Activated naive CD8-positive, alpha-beta T cell treated with anti-CD3 and anti-CD28 coated beads, Interleukin-2, amount 50 U/mL, for 24 hours (primary cell): ENCODE data around the gene RAD9A.
A peak's percentile ranks its signal among the peaks of the same experiment; 100 is the strongest.

Experiments
- ATAC-seq: fragments of 150-1000 bp; cut with Tn5 transposase; one replicate; pipeline ENCODE4 v1.10.0; 2021
- DNase-seq: peaks from one replicate; pipeline ENCODE4 v3.0.0; 2021
- H3K27ac Mint-ChIP-seq: one replicate; pipeline ENCODE4 v1.8.0; 2021; ENCODE audit warnings: mild to moderate bottlenecking, mixed read lengths
- H3K27me3 Mint-ChIP-seq: one replicate; pipeline ENCODE4 v1.8.0; 2021; ENCODE audit warnings: mixed read lengths
- H3K36me3 Mint-ChIP-seq: one replicate; pipeline ENCODE4 v1.8.0; 2021; ENCODE audit warnings: low read depth, mixed read lengths
- H3K4me1 Mint-ChIP-seq: one replicate; pipeline ENCODE4 v1.8.0; 2021; ENCODE audit warnings: mixed read lengths
- H3K4me3 Mint-ChIP-seq: one replicate; pipeline ENCODE4 v1.8.0; 2021; ENCODE audit warnings: mild to moderate bottlenecking, moderate library complexity, mixed read lengths
- H3K9me3 Mint-ChIP-seq: one replicate; pipeline ENCODE4 v1.8.0; 2021; ENCODE audit warnings: mixed read lengths

RAD9A gene

GRCh38 chr11:67354075-67355022 is 37.4 kb upstream of the RAD9A start:
- Mint-ChIP-seq H3K27ac (peak overlapping the region; percentile 97), H3K4me1 (peaks cover 68% of the 10 kb centered on the region), H3K36me3 (no peaks in the 10 kb centered on the region), H3K9me3 (no peaks in the 10 kb centered on the region), H3K4me3 (peak overlapping the region; percentile 96), H3K27me3 (no peaks in the 10 kb centered on the region)
- DNase-seq (peak; percentile 40), ATAC-seq (peak; percentile 37)

- Mint-ChIP-seq H3K4me1 (peaks cover 59% of the 10 kb centered on the region), H3K9me3 (no peaks in the 10 kb centered on the region)
- no peak for ATAC-seq
These were observed 36.6 kb upstream of the RAD9A start for GRCh38 chr11:67355023-67355793.

GRCh38 chr11:67355794-67356386 is 35.9 kb upstream of the RAD9A start:
- Mint-ChIP-seq H3K36me3 (no peaks in the 10 kb centered on the region), H3K27me3 (no peaks in the 10 kb centered on the region), H3K4me1 (peaks cover 58% of the 10 kb centered on the region), H3K4me3 (no peak overlapping the region), H3K27ac (peak overlapping the region; percentile 14), H3K9me3 (no peaks in the 10 kb centered on the region)
- ATAC-seq (no peak), DNase-seq (no peak)

More at GRCh38 chr11:67355023-67355793, 36.6 kb upstream of the RAD9A start:
- Mint-ChIP-seq H3K27ac (peak overlapping the region; percentile 97), H3K27me3 (no peaks in the 10 kb centered on the region), H3K36me3 (no peaks in the 10 kb centered on the region), H3K4me3 (no peak overlapping the region)
- no peak for DNase-seq

- H3K4me1 Mint-ChIP-seq: peaks cover 52% of the 10 kb centered on the region
- no peaks in the 10 kb centered on the region for H3K27me3 Mint-ChIP-seq
- H3K27ac Mint-ChIP-seq: peak overlapping the region; percentile 57
- no peaks in the 10 kb centered on the region for H3K36me3 Mint-ChIP-seq
- ATAC-seq: no peak
- DNase-seq: no peak
- no peak overlapping the region for H3K4me3 Mint-ChIP-seq
- no peaks in the 10 kb centered on the region for H3K9me3 Mint-ChIP-seq
These were observed 35.4 kb upstream of the RAD9A start for GRCh38 chr11:67356387-67356863.

- H3K27ac Mint-ChIP-seq: peak overlapping the region; percentile 57
- no peak overlapping the region for H3K4me3 Mint-ChIP-seq
- peaks cover 48% of the 10 kb centered on the region for H3K4me1 Mint-ChIP-seq
- no peaks in the 10 kb centered on the region for H3K36me3 Mint-ChIP-seq
- ATAC-seq: no peak
- peak; percentile 71 for DNase-seq
- H3K9me3 Mint-ChIP-seq: no peaks in the 10 kb centered on the region
- no peaks in the 10 kb centered on the region for H3K27me3 Mint-ChIP-seq
These were observed 34.8 kb upstream of the RAD9A start for GRCh38 chr11:67356864-67357561.

GRCh38 chr11:67357831-67358670 is 33.7 kb upstream of the RAD9A start:
- Mint-ChIP-seq H3K27me3 (no peaks in the 10 kb centered on the region), H3K4me3 (no peak overlapping the region), H3K36me3 (no peaks in the 10 kb centered on the region), H3K4me1 (peaks cover 48% of the 10 kb centered on the region), H3K9me3 (no peaks in the 10 kb centered on the region), H3K27ac (no peak overlapping the region)
- DNase-seq (no peak), ATAC-seq (no peak)

- Mint-ChIP-seq H3K9me3 (no peaks in the 10 kb centered on the region), H3K27me3 (peaks cover 5% of the 10 kb centered on the region), H3K27ac (no peak overlapping the region), H3K36me3 (peaks cover 7% of the 10 kb centered on the region), H3K4me3 (no peak overlapping the region), H3K4me1 (peaks cover 47% of the 10 kb centered on the region)
- DNase-seq: no peak
- no peak for ATAC-seq
These were observed 27.6 kb upstream of the RAD9A start for GRCh38 chr11:67364169-67364568.

- Mint-ChIP-seq H3K4me1 (peaks cover 56% of the 10 kb centered on the region), H3K4me3 (no peak overlapping the region), H3K9me3 (no peaks in the 10 kb centered on the region), H3K27me3 (peaks cover 5% of the 10 kb centered on the region), H3K27ac (no peak overlapping the region), H3K36me3 (peaks cover 7% of the 10 kb centered on the region)
- DNase-seq: no peak
- no peak for ATAC-seq
These were observed 26.7 kb upstream of the RAD9A start for GRCh38 chr11:67364783-67365722.

- DNase-seq: no peak
- ATAC-seq: no peak
- Mint-ChIP-seq H3K36me3 (peaks cover 7% of the 10 kb centered on the region), H3K27me3 (peaks cover 10% of the 10 kb centered on the region), H3K9me3 (no peaks in the 10 kb centered on the region), H3K4me3 (no peak overlapping the region), H3K4me1 (peaks cover 61% of the 10 kb centered on the region), H3K27ac (peak overlapping the region; percentile 63)
These were observed 25.9 kb upstream of the RAD9A start for GRCh38 chr11:67365736-67366444.

- peaks cover 67% of the 10 kb centered on the region for H3K4me1 Mint-ChIP-seq
- peaks cover 16% of the 10 kb centered on the region for H3K27me3 Mint-ChIP-seq
- peaks cover 7% of the 10 kb centered on the region for H3K36me3 Mint-ChIP-seq
- no peak overlapping the region for H3K4me3 Mint-ChIP-seq
- H3K9me3 Mint-ChIP-seq: no peaks in the 10 kb centered on the region
- peak overlapping the region; percentile 63 for H3K27ac Mint-ChIP-seq
- DNase-seq (no peak), ATAC-seq (no peak)
These were observed 25.2 kb upstream of the RAD9A start for GRCh38 chr11:67366546-67366945.

- DNase-seq: no peak
- no peaks in the 10 kb centered on the region for H3K9me3 Mint-ChIP-seq
- no peak for ATAC-seq
- no peak overlapping the region for H3K27ac Mint-ChIP-seq
- peaks cover 71% of the 10 kb centered on the region for H3K4me1 Mint-ChIP-seq
- H3K27me3 Mint-ChIP-seq: peaks cover 20% of the 10 kb centered on the region
- peaks cover 7% of the 10 kb centered on the region for H3K36me3 Mint-ChIP-seq
- no peak overlapping the region for H3K4me3 Mint-ChIP-seq
These were observed 24.6 kb upstream of the RAD9A start for GRCh38 chr11:67366961-67367760.
